ENCODE measurements around the gene TRIOBP.

The TRIOBP gene

GRCh38 chr22:37752189-37753087 lies 55.6 kb downstream of the TRIOBP start:
- H3K27ac ChIP-seq (ENCODE audit: low read depth, low read length) = peak overlapping the region; percentile 36
- H3K4me3 ChIP-seq (ENCODE audit: low read depth, low read length) = no peak overlapping the region
- peaks cover 31% of the 10 kb centered on the region for H3K36me3 ChIP-seq (ENCODE audit: control insufficient read depth, insufficient read depth, low read length)
- no peaks in the 10 kb centered on the region for H3K4me1 ChIP-seq (ENCODE audit: control insufficient read depth, insufficient read depth, low read length)
- H3K27me3 ChIP-seq (ENCODE audit: control insufficient read depth, insufficient read depth, low read length) = no peaks in the 10 kb centered on the region
- H3K9me3 ChIP-seq (ENCODE audit: control insufficient read depth, insufficient read depth, low read length) = no peaks in the 10 kb centered on the region
- H3K9ac ChIP-seq (ENCODE audit: low read depth, low read length) = no peak overlapping the region

GRCh38 chr22:37753746-37754145 lies 56.9 kb downstream of the TRIOBP start:
- Histone ChIP-seq H3K4me3 (ENCODE audit: low read depth, low read length) (no peak overlapping the region), H3K9me3 (ENCODE audit: control insufficient read depth, insufficient read depth, low read length) (no peaks in the 10 kb centered on the region), H3K36me3 (ENCODE audit: control insufficient read depth, insufficient read depth, low read length) (peaks cover 43% of the 10 kb centered on the region), H3K4me1 (ENCODE audit: control insufficient read depth, insufficient read depth, low read length) (no peaks in the 10 kb centered on the region), H3K27ac (ENCODE audit: low read depth, low read length) (no peak overlapping the region), H3K27me3 (ENCODE audit: control insufficient read depth, insufficient read depth, low read length) (no peaks in the 10 kb centered on the region), H3K9ac (ENCODE audit: low read depth, low read length) (no peak overlapping the region)

- Histone ChIP-seq H3K27me3 (ENCODE audit: control insufficient read depth, insufficient read depth, low read length) (no peaks in the 10 kb centered on the region), H3K9ac (ENCODE audit: low read depth, low read length) (no peak overlapping the region), H3K27ac (ENCODE audit: low read depth, low read length) (no peak overlapping the region), H3K4me1 (ENCODE audit: control insufficient read depth, insufficient read depth, low read length) (no peaks in the 10 kb centered on the region), H3K36me3 (ENCODE audit: control insufficient read depth, insufficient read depth, low read length) (peaks cover 63% of the 10 kb centered on the region), H3K4me3 (ENCODE audit: low read depth, low read length) (no peak overlapping the region), H3K9me3 (ENCODE audit: control insufficient read depth, insufficient read depth, low read length) (no peaks in the 10 kb centered on the region)
Measured at GRCh38 chr22:37757663-37758062, 60.8 kb downstream of the TRIOBP start.

GRCh38 chr22:37758694-37759093 lies 61.8 kb downstream of the TRIOBP start:
- Histone ChIP-seq H3K36me3 (ENCODE audit: control insufficient read depth, insufficient read depth, low read length) (peaks cover 67% of the 10 kb centered on the region), H3K9me3 (ENCODE audit: control insufficient read depth, insufficient read depth, low read length) (no peaks in the 10 kb centered on the region), H3K9ac (ENCODE audit: low read depth, low read length) (no peak overlapping the region), H3K27me3 (ENCODE audit: control insufficient read depth, insufficient read depth, low read length) (no peaks in the 10 kb centered on the region), H3K4me3 (ENCODE audit: low read depth, low read length) (no peak overlapping the region), H3K4me1 (ENCODE audit: control insufficient read depth, insufficient read depth, low read length) (no peaks in the 10 kb centered on the region), H3K27ac (ENCODE audit: low read depth, low read length) (no peak overlapping the region)

- Histone ChIP-seq H3K9ac (ENCODE audit: low read depth, low read length) (no peak overlapping the region), H3K4me1 (ENCODE audit: control insufficient read depth, insufficient read depth, low read length) (no peaks in the 10 kb centered on the region), H3K36me3 (ENCODE audit: control insufficient read depth, insufficient read depth, low read length) (peaks cover 67% of the 10 kb centered on the region), H3K4me3 (ENCODE audit: low read depth, low read length) (no peak overlapping the region), H3K27ac (ENCODE audit: low read depth, low read length) (no peak overlapping the region), H3K27me3 (ENCODE audit: control insufficient read depth, insufficient read depth, low read length) (no peaks in the 10 kb centered on the region), H3K9me3 (ENCODE audit: control insufficient read depth, insufficient read depth, low read length) (no peaks in the 10 kb centered on the region)
Measured at GRCh38 chr22:37759281-37759680, 62.4 kb downstream of the TRIOBP start.

- H3K36me3 ChIP-seq (ENCODE audit: control insufficient read depth, insufficient read depth, low read length) = peaks cover 59% of the 10 kb centered on the region
- H3K9ac ChIP-seq (ENCODE audit: low read depth, low read length) = no peak overlapping the region
- no peaks in the 10 kb centered on the region for H3K9me3 ChIP-seq (ENCODE audit: control insufficient read depth, insufficient read depth, low read length)
- H3K27me3 ChIP-seq (ENCODE audit: control insufficient read depth, insufficient read depth, low read length) = no peaks in the 10 kb centered on the region
- no peaks in the 10 kb centered on the region for H3K4me1 ChIP-seq (ENCODE audit: control insufficient read depth, insufficient read depth, low read length)
- no peak overlapping the region for H3K27ac ChIP-seq (ENCODE audit: low read depth, low read length)
- H3K4me3 ChIP-seq (ENCODE audit: low read depth, low read length) = no peak overlapping the region
Measured at GRCh38 chr22:37760152-37760551, 63.3 kb downstream of the TRIOBP start.

- Histone ChIP-seq H3K9ac (ENCODE audit: low read depth, low read length) (no peak overlapping the region), H3K4me1 (ENCODE audit: control insufficient read depth, insufficient read depth, low read length) (no peaks in the 10 kb centered on the region), H3K36me3 (ENCODE audit: control insufficient read depth, insufficient read depth, low read length) (peaks cover 43% of the 10 kb centered on the region), H3K9me3 (ENCODE audit: control insufficient read depth, insufficient read depth, low read length) (no peaks in the 10 kb centered on the region), H3K27me3 (ENCODE audit: control insufficient read depth, insufficient read depth, low read length) (no peaks in the 10 kb centered on the region), H3K4me3 (ENCODE audit: low read depth, low read length) (no peak overlapping the region), H3K27ac (ENCODE audit: low read depth, low read length) (no peak overlapping the region)
Measured at GRCh38 chr22:37762389-37762836, 65.6 kb downstream of the TRIOBP start.

- Histone ChIP-seq H3K4me1 (ENCODE audit: control insufficient read depth, insufficient read depth, low read length) (no peaks in the 10 kb centered on the region), H3K27me3 (ENCODE audit: control insufficient read depth, insufficient read depth, low read length) (no peaks in the 10 kb centered on the region), H3K9ac (ENCODE audit: low read depth, low read length) (no peak overlapping the region), H3K36me3 (ENCODE audit: control insufficient read depth, insufficient read depth, low read length) (peaks cover 41% of the 10 kb centered on the region), H3K4me3 (ENCODE audit: low read depth, low read length) (no peak overlapping the region), H3K9me3 (ENCODE audit: control insufficient read depth, insufficient read depth, low read length) (no peaks in the 10 kb centered on the region), H3K27ac (ENCODE audit: low read depth, low read length) (no peak overlapping the region)
Measured at GRCh38 chr22:37763012-37763411, 66.2 kb downstream of the TRIOBP start.

GRCh38 chr22:37763652-37764051 lies 66.8 kb downstream of the TRIOBP start:
- Histone ChIP-seq H3K9me3 (ENCODE audit: control insufficient read depth, insufficient read depth, low read length) (no peaks in the 10 kb centered on the region), H3K27ac (ENCODE audit: low read depth, low read length) (no peak overlapping the region), H3K36me3 (ENCODE audit: control insufficient read depth, insufficient read depth, low read length) (peaks cover 39% of the 10 kb centered on the region), H3K27me3 (ENCODE audit: control insufficient read depth, insufficient read depth, low read length) (no peaks in the 10 kb centered on the region), H3K4me1 (ENCODE audit: control insufficient read depth, insufficient read depth, low read length) (no peaks in the 10 kb centered on the region), H3K9ac (ENCODE audit: low read depth, low read length) (no peak overlapping the region), H3K4me3 (ENCODE audit: low read depth, low read length) (no peak overlapping the region)

- Histone ChIP-seq H3K9ac (ENCODE audit: low read depth, low read length) (no peak overlapping the region), H3K4me1 (ENCODE audit: control insufficient read depth, insufficient read depth, low read length) (no peaks in the 10 kb centered on the region), H3K9me3 (ENCODE audit: control insufficient read depth, insufficient read depth, low read length) (no peaks in the 10 kb centered on the region), H3K4me3 (ENCODE audit: low read depth, low read length) (no peak overlapping the region), H3K27ac (ENCODE audit: low read depth, low read length) (no peak overlapping the region), H3K27me3 (ENCODE audit: control insufficient read depth, insufficient read depth, low read length) (no peaks in the 10 kb centered on the region), H3K36me3 (ENCODE audit: control insufficient read depth, insufficient read depth, low read length) (peaks cover 35% of the 10 kb centered on the region)
Measured at GRCh38 chr22:37764622-37765021, 67.8 kb downstream of the TRIOBP start.

- H3K4me1 ChIP-seq (ENCODE audit: control insufficient read depth, insufficient read depth, low read length) = no peaks in the 10 kb centered on the region
- H3K27me3 ChIP-seq (ENCODE audit: control insufficient read depth, insufficient read depth, low read length) = no peaks in the 10 kb centered on the region
- H3K36me3 ChIP-seq (ENCODE audit: control insufficient read depth, insufficient read depth, low read length) = peaks cover 26% of the 10 kb centered on the region
- H3K4me3 ChIP-seq (ENCODE audit: low read depth, low read length) = no peak overlapping the region
- no peaks in the 10 kb centered on the region for H3K9me3 ChIP-seq (ENCODE audit: control insufficient read depth, insufficient read depth, low read length)
- no peak overlapping the region for H3K27ac ChIP-seq (ENCODE audit: low read depth, low read length)
- no peak overlapping the region for H3K9ac ChIP-seq (ENCODE audit: low read depth, low read length)
Measured at GRCh38 chr22:37765498-37765897, 68.7 kb downstream of the TRIOBP start.
